ENCODE results near the gene CPEB1. TPM values are rescaled to one million over a fixed set of nuclear protein-coding genes. Genes with fewer than 3 reads are reported as not detected.

The CPEB1 gene
- total RNA-seq, 1 experiment from 2014 or later: 1.0 TPM

DNA sequence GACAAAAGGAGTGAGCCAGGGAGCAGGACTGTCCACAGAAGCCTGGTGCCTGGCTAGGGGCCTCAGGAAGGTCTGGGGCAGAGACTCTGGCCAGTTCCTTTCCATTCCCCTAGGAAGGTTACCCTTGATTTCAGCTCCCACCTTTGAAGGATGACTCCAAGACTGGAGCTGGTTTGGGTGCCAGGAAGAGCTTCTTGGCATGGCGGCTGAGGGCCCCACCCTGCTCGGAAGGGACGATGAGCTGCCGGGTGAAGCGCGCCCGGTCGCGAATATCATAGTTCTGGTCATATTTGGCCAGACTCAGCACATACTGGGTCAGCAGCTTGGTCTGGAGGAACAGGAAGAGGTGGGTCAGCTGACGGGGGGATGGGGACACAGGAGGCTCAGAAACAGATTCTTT is 19.4 kb upstream of the CPEB1 start:
- Histone ChIP-seq H2AFZ (ENCODE audit: low read length) (no peak overlapping the region), H4K8ac (replicated peaks; ENCODE audit: insufficient read length, low read depth, low read length) (no peak overlapping the region), H3T11ph (ENCODE audit: low read length) (no peak overlapping the region), H3K79me2 (ENCODE audit: insufficient read depth, low read length) (no peaks in the 10 kb centered on the region), H2BK5ac (ENCODE audit: insufficient read length, low read length) (no peak overlapping the region), H2BK20ac (ENCODE audit: low read depth, low read length, poor library complexity, severe bottlenecking) (no peak overlapping the region), H3K14ac (ENCODE audit: insufficient read depth, low read length) (no peak overlapping the region), H3K23ac (ENCODE audit: insufficient read length, low read depth, low read length) (no peak overlapping the region), H3K9me3 (ENCODE audit: control insufficient read depth, low read depth, low read length) (no peaks in the 10 kb centered on the region), H4K91ac (ENCODE audit: insufficient read length, low read depth, low read length) (no peak overlapping the region), H3K23me2 (ENCODE audit: insufficient read length, low read depth, low read length, poor library complexity, severe bottlenecking) (no peaks in the 10 kb centered on the region), H3K4me1 (ENCODE audit: insufficient read depth, low read length) (no peaks in the 10 kb centered on the region), H4K5ac (ENCODE audit: insufficient read length, low read depth, low read length) (no peak overlapping the region), H3K18ac (ENCODE audit: insufficient read length, low read depth, low read length) (no peak overlapping the region), H3K4me2 (ENCODE audit: insufficient read depth, insufficient read length, low read length) (no peak overlapping the region), H3K56ac (ENCODE audit: insufficient read length, low read depth, low read length) (no peak overlapping the region), H2AK5ac (ENCODE audit: insufficient read length, low read length) (no peak overlapping the region), H2BK12ac (ENCODE audit: insufficient read length, low read depth, low read length) (no peak overlapping the region), H3K9ac (ENCODE audit: extremely low read depth, insufficient read length, low read length) (no peak overlapping the region), H2BK120ac (ENCODE audit: low read depth, low read length, poor library complexity, severe bottlenecking) (no peak overlapping the region), H4K20me1 (ENCODE audit: control insufficient read depth, insufficient read depth, insufficient read length) (no peaks in the 10 kb centered on the region), H3K27ac (ENCODE audit: insufficient read length, low read depth, low read length) (no peak overlapping the region), H3K27me3 (ENCODE audit: insufficient read depth, low read length) (no peaks in the 10 kb centered on the region), H3K4ac (ENCODE audit: low read depth, low read length) (no peak overlapping the region), H2BK15ac (ENCODE audit: low read depth, low read length) (no peak overlapping the region), H3K79me1 (ENCODE audit: insufficient read depth, low read depth, low read length, poor library complexity, severe bottlenecking) (no peaks in the 10 kb centered on the region)
- TF ChIP-seq, protein P1, sequence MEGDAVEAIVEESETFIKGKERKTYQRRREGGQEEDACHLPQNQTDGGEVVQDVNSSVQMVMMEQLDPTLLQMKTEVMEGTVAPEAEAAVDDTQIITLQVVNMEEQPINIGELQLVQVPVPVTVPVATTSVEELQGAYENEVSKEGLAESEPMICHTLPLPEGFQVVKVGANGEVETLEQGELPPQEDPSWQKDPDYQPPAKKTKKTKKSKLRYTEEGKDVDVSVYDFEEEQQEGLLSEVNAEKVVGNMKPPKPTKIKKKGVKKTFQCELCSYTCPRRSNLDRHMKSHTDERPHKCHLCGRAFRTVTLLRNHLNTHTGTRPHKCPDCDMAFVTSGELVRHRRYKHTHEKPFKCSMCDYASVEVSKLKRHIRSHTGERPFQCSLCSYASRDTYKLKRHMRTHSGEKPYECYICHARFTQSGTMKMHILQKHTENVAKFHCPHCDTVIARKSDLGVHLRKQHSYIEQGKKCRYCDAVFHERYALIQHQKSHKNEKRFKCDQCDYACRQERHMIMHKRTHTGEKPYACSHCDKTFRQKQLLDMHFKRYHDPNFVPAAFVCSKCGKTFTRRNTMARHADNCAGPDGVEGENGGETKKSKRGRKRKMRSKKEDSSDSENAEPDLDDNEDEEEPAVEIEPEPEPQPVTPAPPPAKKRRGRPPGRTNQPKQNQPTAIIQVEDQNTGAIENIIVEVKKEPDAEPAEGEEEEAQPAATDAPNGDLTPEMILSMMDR (conservative IDR thresholded peaks at IDR 0.05): no peak
- WGBS (ENCODE audit: extremely low coverage, insufficient read length, low lambda C conversion rate): no CpG with 5 or more reads among the region's 10 CpGs
- Mint-ChIP-seq H3K36me3 (ENCODE audit: insufficient read depth in 1 of 3, low read depth in 3 of 3) (no peaks in the 10 kb centered on the region; a peak in 1 of 7 replicates), H3K9me3 (no peaks in the 10 kb centered on the region), H3K4me3 (no peak overlapping the region), H3K27ac (no peak overlapping the region), H3K27me3 (ENCODE audit: low read depth) (peaks cover 21% of the 10 kb centered on the region), H3K4me1 (no peaks in the 10 kb centered on the region)
- DNase-seq: no peak

Measured in H9 (cell line).